GM12874 (cell line): Measurements from ENCODE around the gene PPP4C.

Experiments used
- CTCF ChIP-seq: IDR thresholded peaks from 2 replicates; pipeline ENCODE4 v1.5.1; 2011; ENCODE audit warnings: low read depth, mild to moderate bottlenecking, control low read depth, low read length, moderate library complexity; ENCODE audit not compliant: insufficient read depth

Gene PPP4C

GRCh38 chr16:30060836-30061554, 14.8 kb upstream of the PPP4C start:
- no peak for TF ChIP-seq CTCF

DNA sequence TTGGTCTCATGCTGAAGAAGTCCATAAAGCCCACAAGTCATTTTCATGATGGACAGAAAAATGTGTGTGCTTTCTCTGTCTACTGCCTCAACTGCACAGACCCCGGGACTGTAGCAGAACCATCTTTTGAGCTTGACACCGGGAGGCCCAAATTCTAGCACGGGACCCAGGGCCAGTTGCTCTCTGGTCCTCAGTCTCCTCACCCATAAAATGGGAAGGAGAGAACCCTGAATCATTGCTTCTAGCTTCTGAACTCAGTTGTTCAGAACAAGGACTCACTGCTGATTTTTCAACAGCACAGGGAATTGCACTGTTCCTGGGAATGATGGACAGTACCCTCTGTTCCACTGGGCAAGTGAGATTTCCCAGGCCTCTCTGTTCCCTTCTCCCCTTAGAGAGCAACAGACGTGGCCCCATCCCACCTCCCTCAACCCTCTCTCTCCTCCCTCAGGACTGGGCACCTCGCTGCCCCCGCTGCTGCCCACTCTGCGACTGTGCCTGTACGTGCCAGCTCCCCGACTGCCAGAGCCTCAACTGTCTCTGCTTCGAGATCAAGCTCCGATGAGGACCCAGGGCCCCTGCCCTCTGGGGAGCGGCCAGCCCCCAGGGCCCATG, 12.4 kb upstream of the PPP4C start:
- TF ChIP-seq CTCF = no peak

- peak; percentile 41 for TF ChIP-seq CTCF
These were observed 11.7 kb upstream of the PPP4C start for GRCh38 chr16:30063893-30064728.

- no peak for TF ChIP-seq CTCF
These were observed 11.1 kb upstream of the PPP4C start for GRCh38 chr16:30064729-30065101.

- no peak for TF ChIP-seq CTCF
These were observed 10.5 kb upstream of the PPP4C start, which contains the start of gene ALDOA for GRCh38 chr16:30065102-30065942. ALDOA (plus strand) TSS chr16:30065760; CDS start chr16:30066898, 1,138 bp downstream.

DNA sequence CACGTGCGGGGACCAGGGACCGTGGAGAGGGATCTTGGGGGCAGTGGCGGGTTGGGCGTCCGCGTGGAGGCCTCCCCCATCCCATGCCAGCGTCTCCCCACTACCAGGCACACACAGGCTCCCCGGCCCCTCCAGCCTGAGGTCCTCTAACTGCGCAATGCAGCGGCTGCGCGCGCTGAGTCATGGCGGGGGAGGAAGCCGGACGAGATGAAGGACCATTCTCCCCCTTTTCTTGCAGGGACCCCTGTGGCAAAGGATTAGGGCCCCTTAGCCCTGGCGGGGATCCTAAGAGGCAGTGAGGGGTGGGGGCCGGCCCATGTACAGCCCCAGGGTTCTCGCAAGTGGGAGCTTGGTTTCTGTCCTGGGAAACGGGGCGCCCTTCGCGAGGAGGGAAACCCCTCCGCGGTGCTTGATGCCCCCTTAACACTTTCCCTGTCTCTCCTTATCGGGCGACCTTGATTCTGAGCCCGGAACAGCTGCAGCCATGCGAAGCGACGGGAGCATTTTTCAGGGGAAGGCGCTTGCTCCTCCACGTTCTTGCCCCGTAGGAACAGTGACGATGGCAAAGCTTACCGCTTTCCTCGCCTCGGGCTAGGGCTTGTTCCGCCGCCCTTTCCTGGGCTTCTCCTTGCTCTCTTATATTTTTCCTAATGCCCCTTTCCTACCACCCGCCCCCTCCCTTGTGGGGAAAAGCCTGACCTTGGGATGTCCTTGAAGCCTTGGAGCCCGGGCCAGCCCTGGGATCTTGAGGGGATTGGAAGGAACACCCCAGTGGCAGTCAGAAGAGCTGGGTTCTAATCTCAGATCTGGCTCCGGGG, 9.6 kb upstream of the PPP4C start:
- TF ChIP-seq CTCF = no peak
